Measurements from ENCODE around the gene BEST4.
"Not testable (repeated sequence)": the region's sequence is repeated elsewhere in the genome, so short reads cannot be mapped to it uniquely, and the experiment has no call there.

BEST4 gene

GRCh38 chr1:44775078-44775929, 12.7 kb downstream of the BEST4 start, which contains the start of gene RPS8:
Gene RPS8 (plus strand): TSS chr1:44775540. CDS start chr1:44775597, 57 bp downstream.
- in situ Hi-C loops (cut with MboI; ENCODE audit: low pct_unique_long_range_greater_than_20kb, low sequenced_read_pairs, unreplicated experiment): no loop called here
- peak; percentile 93 for DNase-seq (ENCODE audit: low spot score)
- no peak for TF ChIP-seq CTCF (IDR thresholded peaks at IDR 0.05; ENCODE audit: extremely low read depth, insufficient read depth, missing control alignments)

DNA sequence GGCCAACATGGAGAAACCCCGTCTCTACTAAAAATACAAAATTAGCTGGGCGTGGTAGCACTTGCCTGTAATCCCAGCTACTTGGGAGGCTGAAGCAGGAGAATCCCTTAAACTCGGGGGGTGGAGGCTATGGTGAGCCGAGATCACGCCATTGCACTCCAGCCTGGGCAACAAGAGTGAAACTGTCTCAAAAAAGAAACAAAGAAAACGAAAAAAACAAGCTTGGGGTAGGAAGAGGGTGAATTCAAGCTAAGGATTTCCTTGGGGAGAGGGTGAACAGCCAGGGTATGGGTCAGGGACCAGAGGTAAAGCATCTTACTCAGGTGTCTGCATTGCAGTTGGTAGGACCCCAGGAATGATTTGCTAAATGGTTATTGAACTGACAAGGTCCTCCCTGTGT, 21.5 kb downstream of the BEST4 start:
- DNase-seq (ENCODE audit: low spot score); in situ Hi-C loops (cut with MboI; ENCODE audit: low pct_unique_long_range_greater_than_20kb, low sequenced_read_pairs, unreplicated experiment): not testable (repeated sequence)

DNA sequence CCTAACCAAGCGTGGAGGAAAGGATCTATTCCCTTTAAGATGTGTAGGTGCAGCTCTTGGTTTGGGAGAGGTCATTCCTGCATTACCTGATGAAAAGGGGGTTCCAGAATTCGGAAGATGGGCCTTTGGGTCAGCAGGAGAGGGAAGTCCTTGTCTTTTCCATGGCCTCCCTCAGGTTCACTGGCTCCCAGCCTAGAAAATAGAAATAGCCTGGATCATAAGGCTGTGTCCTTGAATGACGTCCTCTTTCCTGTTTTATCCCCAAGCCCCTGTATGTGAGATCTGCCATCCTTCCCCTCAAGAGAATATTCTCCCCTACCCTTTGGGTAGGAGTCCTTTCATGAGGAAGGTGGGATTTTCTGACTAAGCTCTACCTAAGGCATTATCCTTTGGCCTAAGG, 27.1 kb downstream of the BEST4 start:
- no peak for DNase-seq (ENCODE audit: low spot score)
- TF ChIP-seq CTCF (IDR thresholded peaks at IDR 0.05; ENCODE audit: extremely low read depth, insufficient read depth, missing control alignments): no peak
- in situ Hi-C loops (cut with MboI; ENCODE audit: low pct_unique_long_range_greater_than_20kb, low sequenced_read_pairs, unreplicated experiment): no loop called here

GRCh38 chr1:44759077-44759476, 28.9 kb downstream of the BEST4 start:
- in situ Hi-C loops (cut with MboI; ENCODE audit: low pct_unique_long_range_greater_than_20kb, low sequenced_read_pairs, unreplicated experiment): no loop called here
- DNase-seq (ENCODE audit: low spot score): no peak
- no peak for TF ChIP-seq CTCF (IDR thresholded peaks at IDR 0.05; ENCODE audit: extremely low read depth, insufficient read depth, missing control alignments)

GRCh38 chr1:44757420-44757819, 30.6 kb downstream of the BEST4 start:
- in situ Hi-C loops (cut with MboI; ENCODE audit: low pct_unique_long_range_greater_than_20kb, low sequenced_read_pairs, unreplicated experiment): no loop called here
- TF ChIP-seq CTCF (IDR thresholded peaks at IDR 0.05; ENCODE audit: extremely low read depth, insufficient read depth, missing control alignments): no peak

DNA sequence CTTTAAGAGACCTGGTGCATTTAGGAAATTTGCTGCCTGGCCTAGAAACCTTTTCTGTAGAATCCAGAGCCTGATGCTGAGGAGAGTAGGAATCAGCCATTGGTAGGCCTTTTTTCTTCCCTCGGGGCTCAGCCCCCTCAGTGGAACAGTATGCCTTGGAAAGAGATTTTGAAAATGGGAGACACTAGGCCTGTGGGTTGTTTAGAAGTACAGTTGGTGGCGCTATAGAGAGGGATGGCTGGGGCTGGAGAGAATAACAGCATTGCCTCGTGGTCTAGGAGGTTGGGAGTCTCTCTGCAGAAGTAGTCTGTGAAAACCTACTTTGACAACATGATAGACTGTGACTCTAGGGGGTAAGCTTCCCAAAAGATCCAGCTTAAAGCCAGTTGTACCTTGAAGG, 40.1 kb downstream of the BEST4 start:
- no peak for DNase-seq (ENCODE audit: low spot score)
- no peak for TF ChIP-seq CTCF (IDR thresholded peaks at IDR 0.05; ENCODE audit: extremely low read depth, insufficient read depth, missing control alignments)
- in situ Hi-C loops (cut with MboI; ENCODE audit: low pct_unique_long_range_greater_than_20kb, low sequenced_read_pairs, unreplicated experiment): no loop called here

More at GRCh38 chr1:44757420-44757819, 30.6 kb downstream of the BEST4 start:
- DNase-seq (ENCODE audit: low spot score): no peak

GRCh38 chr1:44743211-44743610, 44.8 kb downstream of the BEST4 start:
- DNase-seq (ENCODE audit: low spot score): no peak
- in situ Hi-C loops (cut with MboI; ENCODE audit: low pct_unique_long_range_greater_than_20kb, low sequenced_read_pairs, unreplicated experiment): no loop called here
- TF ChIP-seq CTCF (IDR thresholded peaks at IDR 0.05; ENCODE audit: extremely low read depth, insufficient read depth, missing control alignments): no peak
